Osteoblast (primary cell): ENCODE measurements around the gene BCCIP. TPM values are rescaled to one million over a fixed set of nuclear protein-coding genes. Genes with fewer than 3 reads are reported as not detected.

Experiments used
- DNase-seq: peaks from one replicate; pipeline ENCODE4 v3.0.0; 2011; ENCODE audit warnings: low spot score, mixed read lengths; ENCODE audit not compliant: insufficient read length; ENCODE audit errors: missing footprints
- H2AFZ ChIP-seq: 2 replicates; pipeline ENCODE4 v1.6.0; 2011; ENCODE audit warnings: mild to moderate bottlenecking, low read length
- H3K27ac ChIP-seq: 2 replicates; pipeline ENCODE4 v1.5.1; 2011; ENCODE audit warnings: mild to moderate bottlenecking, low read depth, low read length, moderate library complexity
- H3K27me3 ChIP-seq: 2 replicates; pipeline ENCODE4 v1.6.0; 2012; ENCODE audit warnings: mild to moderate bottlenecking, control low read depth, inconsistent platforms, low read length, moderate library complexity; ENCODE audit not compliant: insufficient read depth
- H3K36me3 ChIP-seq: 2 replicates; pipeline ENCODE4 v1.5.1; 2011; ENCODE audit warnings: mild to moderate bottlenecking, low read length, control low read depth, moderate library complexity; ENCODE audit not compliant: insufficient read depth
- H3K4me1 ChIP-seq: 2 replicates; pipeline ENCODE4 v1.5.1; 2011; ENCODE audit warnings: mild to moderate bottlenecking, low read length, control low read depth, moderate library complexity; ENCODE audit not compliant: insufficient read depth
- H3K4me2 ChIP-seq: 2 replicates; pipeline ENCODE4 v1.6.0; 2011; ENCODE audit warnings: mild to moderate bottlenecking, low read length; ENCODE audit not compliant: insufficient read depth
- H3K4me3 ChIP-seq: fragments of 200-600 bp; sonication (generic); 3 replicates; pipeline ENCODE4 v1.5.1; 2012; ENCODE audit warnings: mild to moderate bottlenecking, low read length, inconsistent platforms; ENCODE audit not compliant: insufficient read depth
- H3K79me2 ChIP-seq: 2 replicates; pipeline ENCODE4 v1.6.0; 2012; ENCODE audit warnings: mild to moderate bottlenecking, low read length, control low read depth, inconsistent platforms; ENCODE audit not compliant: insufficient read depth
- H3K9me3 ChIP-seq: 2 replicates; pipeline ENCODE4 v1.5.1; 2011; ENCODE audit warnings: low read depth, low read length, control low read depth
- H4K20me1 ChIP-seq: 2 replicates; pipeline ENCODE4 v1.6.0; 2012; ENCODE audit warnings: mild to moderate bottlenecking, low read length, control low read depth; ENCODE audit not compliant: insufficient read depth
- total RNA-seq: library from RNA; depleted of rRNA; stranded (reverse); fragments of >200 nt; gene quantifications from 2 replicates; pipeline ENCODE4 v1.2.3, GENCODE V29; 2012
- TF ChIP-seq, protein P1 (sequence below): IDR thresholded peaks from 2 replicates; pipeline ENCODE4 v1.5.1; 2011; ENCODE audit warnings: mild to moderate bottlenecking, low read depth, low read length, moderate library complexity; ENCODE audit errors: extremely low read depth

The BCCIP gene
- total RNA-seq, 1 donor: 26.8 TPM

DNA sequence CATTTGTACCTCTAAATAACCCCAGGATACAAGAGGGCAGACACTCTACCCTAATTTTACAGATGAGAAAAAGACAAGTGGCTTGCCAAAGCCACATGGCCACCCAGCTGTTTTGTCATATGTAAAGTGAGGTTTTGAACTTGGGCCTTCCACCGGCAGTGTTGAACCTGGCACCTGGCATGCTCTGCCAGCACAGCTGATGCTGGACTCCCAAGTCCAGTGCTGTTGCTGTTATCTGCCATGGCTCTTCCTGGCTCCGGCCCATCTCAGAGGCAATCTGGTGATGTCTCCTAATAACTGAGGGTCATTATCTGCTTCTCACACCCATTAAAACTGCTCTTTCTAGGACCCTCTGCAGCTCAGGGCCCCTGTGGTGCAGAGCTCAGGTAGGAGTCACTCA is 25.0 kb downstream of the BCCIP start:
- Histone ChIP-seq H3K9me3 (no peaks in the 10 kb centered on the region), H2AFZ (no peak overlapping the region), H3K79me2 (no peaks in the 10 kb centered on the region), H3K4me2 (no peak overlapping the region), H3K27me3 (no peaks in the 10 kb centered on the region), H3K4me3 (no peak overlapping the region), H3K4me1 (no peaks in the 10 kb centered on the region), H3K36me3 (peaks cover 44% of the 10 kb centered on the region), H4K20me1 (no peaks in the 10 kb centered on the region), H3K27ac (no peak overlapping the region)
- DNase-seq: no peak
- TF ChIP-seq, protein P1, sequence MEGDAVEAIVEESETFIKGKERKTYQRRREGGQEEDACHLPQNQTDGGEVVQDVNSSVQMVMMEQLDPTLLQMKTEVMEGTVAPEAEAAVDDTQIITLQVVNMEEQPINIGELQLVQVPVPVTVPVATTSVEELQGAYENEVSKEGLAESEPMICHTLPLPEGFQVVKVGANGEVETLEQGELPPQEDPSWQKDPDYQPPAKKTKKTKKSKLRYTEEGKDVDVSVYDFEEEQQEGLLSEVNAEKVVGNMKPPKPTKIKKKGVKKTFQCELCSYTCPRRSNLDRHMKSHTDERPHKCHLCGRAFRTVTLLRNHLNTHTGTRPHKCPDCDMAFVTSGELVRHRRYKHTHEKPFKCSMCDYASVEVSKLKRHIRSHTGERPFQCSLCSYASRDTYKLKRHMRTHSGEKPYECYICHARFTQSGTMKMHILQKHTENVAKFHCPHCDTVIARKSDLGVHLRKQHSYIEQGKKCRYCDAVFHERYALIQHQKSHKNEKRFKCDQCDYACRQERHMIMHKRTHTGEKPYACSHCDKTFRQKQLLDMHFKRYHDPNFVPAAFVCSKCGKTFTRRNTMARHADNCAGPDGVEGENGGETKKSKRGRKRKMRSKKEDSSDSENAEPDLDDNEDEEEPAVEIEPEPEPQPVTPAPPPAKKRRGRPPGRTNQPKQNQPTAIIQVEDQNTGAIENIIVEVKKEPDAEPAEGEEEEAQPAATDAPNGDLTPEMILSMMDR: no peak

DNA sequence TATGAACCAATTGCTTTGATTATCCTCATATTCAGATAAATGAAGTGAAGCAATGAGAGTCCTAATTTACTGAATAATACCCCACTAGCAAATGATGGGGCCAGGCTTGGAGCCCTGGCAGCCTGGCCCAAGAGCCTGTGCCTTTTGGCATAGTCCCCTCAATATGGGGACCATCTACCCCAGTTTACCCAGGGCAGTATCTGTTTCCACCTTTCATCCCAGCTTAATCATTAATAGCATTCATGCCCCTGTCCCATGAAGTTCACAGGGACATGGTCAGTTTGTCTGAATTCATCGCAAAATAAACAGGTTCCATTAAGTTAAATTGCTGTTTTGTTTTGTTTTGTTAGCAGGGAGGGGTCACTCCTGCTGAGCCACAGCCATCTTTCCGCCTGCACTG is 25.5 kb downstream of the BCCIP start:
- Histone ChIP-seq H3K79me2 (no peaks in the 10 kb centered on the region), H3K27ac (no peak overlapping the region), H4K20me1 (no peaks in the 10 kb centered on the region), H2AFZ (no peak overlapping the region), H3K27me3 (no peaks in the 10 kb centered on the region), H3K9me3 (no peaks in the 10 kb centered on the region), H3K4me2 (no peak overlapping the region), H3K4me1 (no peaks in the 10 kb centered on the region), H3K36me3 (peaks cover 44% of the 10 kb centered on the region), H3K4me3 (no peak overlapping the region)
- DNase-seq: no peak
- TF ChIP-seq, protein P1: no peak

DNA sequence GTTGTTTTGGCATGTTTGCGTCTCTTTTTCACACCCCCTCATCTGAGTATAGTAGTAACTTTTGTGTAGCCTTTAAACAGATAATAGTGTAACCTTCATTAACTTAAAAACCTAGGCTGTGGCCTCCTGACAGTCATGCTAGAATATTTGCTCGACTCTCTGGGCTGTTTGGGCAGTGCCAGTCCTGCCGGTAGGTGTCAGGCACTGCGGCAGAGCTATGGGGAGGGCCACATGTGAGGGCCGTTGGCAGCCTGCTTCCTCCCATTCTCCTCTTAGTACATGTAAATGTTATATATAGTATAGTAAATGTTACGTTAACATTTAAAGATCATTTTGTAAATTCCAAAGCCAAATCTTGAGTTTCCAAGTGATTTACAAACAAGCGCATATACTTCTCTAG is 26.1 kb downstream of the BCCIP start:
- H4K20me1 ChIP-seq: no peaks in the 10 kb centered on the region
- TF ChIP-seq, protein P1: no peak
- DNase-seq: no peak
- H3K4me3 ChIP-seq: no peak overlapping the region
- no peak overlapping the region for H2AFZ ChIP-seq
- no peak overlapping the region for H3K4me2 ChIP-seq
- H3K27me3 ChIP-seq: no peaks in the 10 kb centered on the region
- H3K9me3 ChIP-seq: no peaks in the 10 kb centered on the region
- H3K4me1 ChIP-seq: no peaks in the 10 kb centered on the region
- H3K36me3 ChIP-seq: peaks cover 44% of the 10 kb centered on the region
- H3K27ac ChIP-seq: no peak overlapping the region
- no peaks in the 10 kb centered on the region for H3K79me2 ChIP-seq

DNA sequence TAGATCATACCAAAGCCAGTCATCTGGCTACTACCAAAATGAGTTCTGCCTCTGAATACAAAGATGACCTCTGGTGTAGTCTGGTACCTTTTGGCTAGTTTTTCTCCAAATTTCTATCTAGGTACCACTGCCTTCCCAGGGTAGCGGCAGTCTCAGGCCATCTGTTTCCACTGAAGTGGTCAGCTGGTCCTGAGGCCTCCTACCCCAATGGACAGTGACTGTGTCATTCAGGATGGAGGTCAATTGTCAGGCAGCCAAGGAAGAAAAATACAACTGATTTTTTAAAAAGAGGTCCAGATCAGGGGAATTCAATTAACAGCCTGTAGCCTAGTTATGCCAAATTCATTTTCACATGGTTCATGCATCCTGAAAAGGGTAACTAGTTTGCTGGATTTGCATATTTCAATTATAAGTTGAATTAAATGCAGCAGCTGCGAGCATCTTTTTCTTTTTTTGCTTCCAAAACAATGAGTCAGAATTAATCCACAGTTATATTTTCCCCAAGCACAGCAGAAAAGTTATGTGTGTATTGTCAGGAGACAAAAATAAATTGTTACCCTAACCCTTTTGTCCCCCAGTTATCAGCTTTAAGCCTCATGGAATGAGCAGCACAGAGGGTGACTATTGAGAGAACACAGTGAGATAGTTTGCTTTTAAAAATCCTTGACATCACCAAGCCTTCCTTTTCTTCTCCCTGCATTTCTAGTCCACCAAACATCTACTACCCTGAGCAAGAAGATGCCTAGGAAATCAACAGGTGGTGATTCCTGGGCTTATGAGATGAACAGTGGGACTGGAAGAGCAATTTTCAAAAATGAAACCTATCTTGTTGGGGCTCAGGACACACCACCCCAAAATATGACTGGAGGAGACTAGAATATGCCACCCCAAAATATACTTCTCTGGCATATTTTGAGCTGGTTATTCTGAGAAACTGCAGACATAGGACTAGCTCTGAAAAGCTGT is 27.7 kb downstream of the BCCIP start:
- DNase-seq: peak; percentile 81
- Histone ChIP-seq H3K79me2 (no peaks in the 10 kb centered on the region), H3K27ac (no peak overlapping the region), H3K36me3 (peaks cover 44% of the 10 kb centered on the region), H3K4me1 (no peaks in the 10 kb centered on the region), H3K4me3 (no peak overlapping the region), H3K27me3 (no peaks in the 10 kb centered on the region), H3K4me2 (no peak overlapping the region), H3K9me3 (no peaks in the 10 kb centered on the region), H4K20me1 (no peaks in the 10 kb centered on the region), H2AFZ (no peak overlapping the region)
- TF ChIP-seq, protein P1: no peak
